GM18907 (cell line): Measurements from ENCODE around the gene PLAA.
A peak's percentile ranks its signal among the peaks of the same experiment; 100 is the strongest.

Source experiments
- ATAC-seq: cut with Tn5 transposase; IDR thresholded peaks from one replicate; pipeline ENCODE4 v1.9.1; 2021; ENCODE audit warnings: mild to moderate bottlenecking, moderate library complexity; ENCODE audit not compliant: unreplicated experiment

Gene PLAA

DNA sequence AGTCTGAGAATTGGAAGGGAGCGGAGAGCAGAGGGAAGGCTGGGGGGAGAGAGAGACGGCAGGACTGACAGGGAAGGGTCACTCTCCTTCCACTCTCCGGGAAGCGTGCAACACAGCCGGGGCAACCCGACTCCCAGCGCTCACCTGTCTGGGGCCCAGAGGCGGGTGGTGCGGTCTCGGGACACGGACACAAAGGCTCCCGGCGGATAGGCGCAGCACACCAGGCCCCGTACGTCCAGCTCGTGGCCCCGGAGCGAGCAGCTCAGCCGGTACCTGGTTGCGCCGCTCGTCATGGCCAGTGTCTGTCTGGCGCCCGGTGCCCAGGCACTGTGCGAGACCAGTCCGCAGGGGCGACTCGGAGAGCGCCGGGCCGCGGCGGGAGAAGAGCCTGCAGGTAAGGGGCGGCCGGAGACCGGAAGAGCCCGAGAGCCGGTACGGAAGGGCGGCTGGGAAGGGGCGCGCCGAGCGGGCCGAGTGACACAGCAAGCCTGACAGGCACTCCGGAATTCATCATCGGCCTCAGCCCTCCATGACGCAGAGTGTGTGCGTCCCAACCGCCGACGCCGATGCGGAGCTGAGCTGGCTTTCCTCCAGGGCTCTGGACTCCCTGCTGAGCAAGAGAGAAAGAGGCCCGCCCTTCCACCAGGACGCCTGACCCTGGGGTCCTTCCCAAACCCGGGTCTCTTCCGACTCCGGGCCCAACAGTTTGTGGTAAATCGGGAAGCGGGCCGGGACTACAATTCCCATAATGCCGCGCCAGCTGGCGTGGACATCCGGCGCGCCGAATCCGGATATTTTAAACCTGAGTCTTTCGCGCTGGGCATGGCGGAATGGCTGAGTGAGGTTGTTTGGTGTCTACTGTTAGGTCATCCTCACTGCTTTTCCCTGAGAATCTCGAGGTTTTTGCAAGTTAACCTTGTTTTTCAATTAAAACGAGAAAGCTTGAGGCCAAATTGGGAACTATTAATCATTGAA is at the start of gene PLAA:
TSS of gene PLAA (minus strand) at position 490 of the 975 bp plus-strand sequence. CDS start at position 293, 197 bp downstream.
- ATAC-seq = peak; percentile 99

DNA sequence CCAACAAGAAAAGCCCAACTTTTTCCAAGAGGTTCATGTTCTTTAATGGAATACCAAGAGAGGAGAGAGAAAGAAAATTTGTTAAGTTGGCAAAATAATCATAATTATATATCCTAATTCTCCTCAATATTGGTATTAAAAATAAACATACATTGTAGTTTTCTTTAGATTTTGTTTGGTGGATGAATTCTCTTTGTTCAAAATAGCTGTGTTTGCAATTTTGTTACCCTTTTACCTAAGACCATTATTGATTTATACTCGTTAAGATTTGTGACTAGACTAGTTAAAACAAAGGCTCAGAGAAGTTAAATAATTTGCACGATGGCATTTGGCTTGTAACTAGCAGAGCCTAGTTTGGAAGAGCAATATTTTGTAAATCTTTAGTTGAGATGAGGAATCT is 48.8 kb upstream of the PLAA start:
- no peak for ATAC-seq

DNA sequence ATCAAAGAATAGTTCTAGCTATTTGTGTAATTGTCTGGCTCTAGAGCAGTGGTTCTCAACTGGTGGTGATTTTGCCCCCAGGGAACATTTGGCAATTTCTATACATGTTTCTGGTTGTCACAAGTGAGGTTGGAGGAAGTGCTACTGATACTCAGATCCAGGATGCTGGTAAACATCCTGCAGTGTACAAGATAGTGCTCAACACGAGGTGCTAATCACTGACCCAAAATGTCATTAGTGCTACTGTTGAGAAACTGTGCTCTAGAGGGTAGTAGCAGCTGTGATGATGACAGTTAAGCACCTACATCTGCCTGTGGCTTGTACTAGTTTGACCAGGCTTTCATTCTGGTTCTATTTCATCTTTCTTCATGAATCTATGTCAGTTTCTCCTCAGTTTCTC is 36.3 kb upstream of the PLAA start:
- ATAC-seq = peak; percentile 77

DNA sequence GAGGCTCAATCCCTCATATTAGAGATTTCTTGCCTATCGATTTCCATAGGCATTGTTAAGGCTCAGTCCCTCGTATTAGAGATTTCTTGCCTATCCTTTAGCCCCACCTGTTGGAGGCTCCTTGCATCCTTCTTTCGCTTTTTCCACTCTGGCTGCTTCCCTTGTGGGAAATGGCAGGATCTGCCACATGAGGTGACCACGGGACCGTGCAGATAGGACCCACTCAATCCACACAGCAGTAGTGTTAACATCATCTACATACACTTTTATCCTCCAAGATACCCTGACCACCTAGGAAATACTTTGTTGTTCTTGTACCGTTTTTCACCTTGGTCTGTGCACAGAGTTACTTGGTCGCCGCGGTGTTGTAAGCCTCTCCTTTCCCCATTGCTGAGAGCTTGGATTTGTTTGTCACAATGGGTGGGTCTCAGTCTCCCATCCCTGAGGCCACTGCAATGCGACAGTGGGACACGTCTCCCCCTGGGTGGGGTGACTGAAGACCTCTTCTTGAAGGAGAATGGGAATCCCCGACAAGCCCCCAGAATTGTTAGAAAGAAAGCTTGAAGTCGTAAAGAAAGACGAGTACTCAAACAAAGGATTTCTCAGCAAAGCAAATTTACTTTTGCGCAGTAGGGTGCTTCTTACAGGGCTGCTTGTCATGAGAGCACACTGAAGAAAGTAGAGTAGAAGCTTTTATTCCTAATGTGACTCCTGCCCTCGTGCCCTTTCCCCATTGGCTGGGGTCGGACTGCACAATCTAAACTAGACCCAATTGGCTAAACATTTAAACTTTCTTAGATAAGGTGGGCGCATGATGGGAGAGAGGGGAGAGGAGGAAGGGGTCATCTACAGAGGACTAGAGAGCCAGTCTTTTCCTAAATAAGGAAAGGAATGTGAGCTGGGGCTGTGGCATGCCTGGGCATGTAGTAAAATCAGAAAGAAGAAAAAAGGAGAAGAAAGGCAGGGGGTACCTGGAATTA is 29.0 kb upstream of the PLAA start:
- ATAC-seq = no peak

DNA sequence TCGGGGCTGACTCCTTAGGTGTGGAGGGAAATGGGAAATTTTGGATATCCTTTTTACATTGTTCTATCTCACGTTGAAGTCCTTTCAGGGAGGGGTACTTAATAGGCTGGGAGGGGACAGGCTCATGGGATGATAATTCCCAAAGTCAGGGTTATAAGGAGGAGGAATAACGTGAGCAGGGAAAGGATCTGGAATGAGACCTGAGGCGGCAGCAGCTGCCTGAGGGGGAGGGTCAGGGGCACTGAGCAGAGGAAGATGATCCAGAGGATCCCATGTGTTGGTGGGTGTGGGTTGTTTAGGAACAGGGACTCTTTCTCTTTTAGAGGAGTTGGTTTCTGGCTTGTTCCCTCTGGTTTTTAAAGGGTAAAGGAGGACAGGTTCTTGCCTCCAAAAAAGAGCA is 27.9 kb upstream of the PLAA start:
- ATAC-seq = no peak

DNA sequence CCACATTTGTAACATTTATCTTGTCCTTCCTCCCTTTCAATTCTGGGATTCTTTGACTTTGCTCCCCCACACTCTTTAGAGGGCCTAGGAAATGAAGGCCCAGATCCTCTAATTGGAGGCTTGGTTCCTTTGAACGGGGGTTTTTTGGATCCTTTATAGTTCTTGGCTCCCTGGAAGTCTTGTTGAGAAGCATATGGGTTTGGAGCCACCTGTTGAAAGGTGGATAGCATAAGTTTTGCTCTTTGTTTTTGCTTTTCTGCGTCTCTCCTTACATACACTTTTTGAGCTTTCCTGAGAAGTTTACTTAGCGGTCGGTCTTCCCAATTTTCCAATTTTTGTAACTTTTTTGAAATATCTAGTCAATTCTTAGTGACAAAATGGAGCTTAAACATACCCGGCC is 26.9 kb upstream of the PLAA start:
- ATAC-seq = no peak

DNA sequence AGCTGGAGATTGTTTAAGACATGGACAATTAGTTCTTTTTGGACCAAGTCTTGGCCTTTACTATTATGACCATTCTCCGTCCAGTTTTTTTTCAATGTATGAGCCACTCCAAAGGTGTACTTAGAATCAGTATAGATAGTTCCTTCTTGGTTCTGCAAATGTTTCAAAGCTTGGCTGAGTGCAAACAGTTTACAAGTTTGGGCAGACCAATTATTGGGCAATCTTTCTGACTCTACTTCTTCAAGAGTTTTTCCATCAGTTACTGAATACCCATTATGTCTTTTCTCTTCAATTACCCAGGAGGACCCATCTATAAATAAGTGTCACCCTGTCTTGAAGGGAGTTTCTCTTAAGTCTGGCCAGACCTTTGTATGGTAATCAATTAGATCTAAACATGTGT is 24.7 kb upstream of the PLAA start:
- no peak for ATAC-seq

DNA sequence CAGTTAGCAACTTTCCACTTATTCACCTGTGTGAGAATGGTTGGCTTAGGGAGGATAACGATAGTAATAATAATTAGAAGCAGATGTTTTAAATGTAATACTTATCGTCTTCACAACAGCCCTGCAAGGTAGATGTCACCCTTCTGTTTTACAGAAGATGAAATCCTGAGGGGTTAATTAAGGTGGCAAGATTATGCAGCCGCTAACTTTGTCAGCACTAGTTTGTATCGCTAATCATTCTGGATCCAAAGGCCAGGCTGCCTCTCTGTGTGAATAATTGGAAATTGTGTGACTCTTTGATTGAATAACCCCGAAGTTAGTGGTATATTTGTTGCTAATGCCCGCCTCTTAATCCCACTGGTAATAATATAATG is 9.8 kb upstream of the PLAA start:
- ATAC-seq = no peak

DNA sequence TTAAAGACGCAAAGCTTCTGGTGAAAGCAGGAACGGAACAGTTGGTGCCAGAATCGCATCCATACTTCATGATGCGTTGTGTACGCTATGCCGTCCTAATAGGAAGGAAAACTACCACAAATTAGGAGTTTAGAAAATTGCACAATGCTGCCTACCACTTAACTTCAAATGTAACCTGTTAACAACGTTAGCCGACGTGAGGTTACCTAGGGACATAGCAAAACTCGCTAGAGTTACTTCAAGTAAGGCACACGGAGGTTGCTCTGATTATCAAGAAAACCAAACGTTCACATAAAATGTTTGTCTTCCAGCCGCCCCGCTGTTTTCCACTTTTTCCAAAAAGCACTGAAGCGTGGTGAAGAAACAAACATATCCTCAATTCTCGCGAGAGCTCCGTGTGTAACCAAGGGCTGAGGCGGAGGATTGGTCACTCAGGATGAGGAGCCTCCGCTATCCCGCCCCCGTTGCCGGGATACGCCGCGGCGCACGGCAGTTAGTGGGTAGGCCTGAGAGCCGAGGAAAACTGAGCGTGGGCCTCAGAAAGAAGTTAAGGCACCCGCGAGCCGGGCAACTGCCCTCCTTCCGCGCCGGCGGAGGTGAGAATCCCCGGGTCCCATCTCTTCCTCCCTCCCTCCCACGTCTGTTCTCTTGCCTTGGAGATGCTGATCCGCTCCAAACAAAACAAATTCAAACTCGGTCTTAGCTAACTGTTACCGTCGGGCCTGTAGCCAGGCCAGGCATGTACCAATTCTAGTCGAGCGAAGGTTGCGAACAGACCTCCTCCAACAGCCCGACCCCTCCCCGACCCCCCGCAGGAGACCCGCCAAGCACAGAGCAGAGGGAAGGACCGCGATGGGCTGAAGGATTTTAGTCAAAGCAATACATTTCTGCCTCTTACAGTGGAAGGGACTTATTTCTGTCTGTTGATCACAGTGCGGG is 9.1 kb upstream of the PLAA start, which contains the start of gene IFT74:
TSS of gene IFT74 (plus strand) at position 492 of the 939 bp plus-strand sequence. CDS start 5,556 bp downstream, outside the sequence.
- peak; percentile 99 for ATAC-seq

DNA sequence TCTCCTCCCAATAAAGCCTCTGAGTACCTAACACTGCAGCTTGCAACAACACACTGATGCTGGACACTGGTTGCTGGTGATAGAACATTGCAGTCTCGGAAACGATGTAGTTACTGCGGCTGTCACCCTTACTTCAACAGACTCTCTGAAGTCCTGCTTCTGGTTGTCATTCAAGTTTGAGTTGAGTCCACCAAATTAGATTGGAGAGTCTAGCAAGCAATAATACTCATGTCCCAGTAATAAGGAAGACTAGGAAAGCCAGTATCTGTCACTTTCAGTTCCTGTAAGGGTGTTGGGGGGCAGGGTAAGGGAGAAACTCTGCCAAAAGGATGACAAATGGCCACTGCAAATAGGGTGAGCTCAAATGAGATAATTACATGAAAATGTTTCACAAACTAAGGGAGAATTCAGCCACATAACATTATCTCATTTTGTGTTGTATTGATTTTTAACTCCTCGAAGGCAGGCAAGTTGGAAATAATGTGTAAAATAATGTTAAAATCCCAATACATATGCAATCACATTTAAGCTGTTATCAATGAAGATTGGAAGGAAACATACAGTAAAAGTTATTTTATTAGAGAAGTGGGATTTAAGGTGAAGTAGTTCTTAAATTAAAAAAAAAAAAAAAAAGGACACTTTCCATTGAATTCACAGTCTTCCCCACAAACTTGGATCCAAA is 8.3 kb upstream of the PLAA start:
- ATAC-seq = no peak

DNA sequence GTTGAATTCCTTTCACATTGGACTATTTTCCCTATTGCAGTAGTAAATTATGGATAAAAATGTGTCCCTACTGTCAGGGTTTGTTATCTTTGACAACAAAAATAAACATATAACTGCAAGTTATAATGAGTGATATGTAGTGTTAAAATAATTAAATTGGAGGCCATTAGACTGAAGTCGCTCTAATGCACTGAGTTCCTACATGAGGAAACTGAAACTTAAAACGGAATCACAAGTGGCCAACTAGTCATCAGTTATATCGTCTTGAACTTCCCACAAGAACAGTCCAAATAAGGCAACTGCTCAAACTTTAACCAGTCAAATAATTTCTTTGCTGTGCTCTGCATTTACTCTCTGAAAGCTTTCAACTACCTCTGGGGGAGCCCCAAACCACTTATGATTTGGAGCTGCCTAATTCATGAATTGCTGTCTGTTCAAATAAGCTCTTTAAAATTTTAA is 7.0 kb upstream of the PLAA start:
- no peak for ATAC-seq

DNA sequence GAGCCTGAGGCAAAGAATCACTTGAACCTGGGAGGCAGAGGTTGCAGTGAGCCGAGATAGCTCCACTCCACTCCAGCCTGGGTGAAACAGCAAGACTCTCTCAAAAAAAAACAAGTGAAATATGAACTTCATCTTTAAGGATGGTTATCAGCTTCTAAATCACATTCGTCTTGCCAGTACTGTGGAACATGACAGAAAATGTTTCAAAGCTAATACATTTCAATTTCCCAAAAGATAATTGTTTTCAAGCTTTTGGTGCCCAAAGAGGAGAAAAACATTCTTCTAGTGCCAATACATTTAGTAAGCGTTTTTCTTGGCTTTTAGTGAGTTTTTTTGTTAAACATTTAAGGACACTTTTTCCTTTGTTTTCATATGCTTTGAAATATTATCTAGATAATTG is 4.8 kb upstream of the PLAA start:
- no peak for ATAC-seq

DNA sequence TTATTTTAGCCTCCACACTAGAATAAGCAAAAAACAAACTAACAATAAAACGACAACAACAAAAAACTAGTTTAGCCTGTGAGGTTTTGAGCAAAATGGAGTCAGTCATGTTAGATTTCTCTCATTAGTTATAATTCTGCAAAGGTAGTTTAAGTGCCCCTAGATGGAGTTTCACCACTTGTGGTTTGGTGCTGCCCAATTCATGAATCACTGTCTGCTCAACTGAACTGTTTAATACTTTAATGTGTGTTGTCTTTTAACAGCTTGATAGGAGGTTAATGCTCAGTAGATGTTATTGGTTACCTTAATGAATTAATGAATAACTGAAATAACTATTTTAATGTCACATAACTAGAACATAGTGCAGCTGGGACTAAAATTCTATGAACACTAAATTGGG is 3.5 kb upstream of the PLAA start:
- no peak for ATAC-seq

DNA sequence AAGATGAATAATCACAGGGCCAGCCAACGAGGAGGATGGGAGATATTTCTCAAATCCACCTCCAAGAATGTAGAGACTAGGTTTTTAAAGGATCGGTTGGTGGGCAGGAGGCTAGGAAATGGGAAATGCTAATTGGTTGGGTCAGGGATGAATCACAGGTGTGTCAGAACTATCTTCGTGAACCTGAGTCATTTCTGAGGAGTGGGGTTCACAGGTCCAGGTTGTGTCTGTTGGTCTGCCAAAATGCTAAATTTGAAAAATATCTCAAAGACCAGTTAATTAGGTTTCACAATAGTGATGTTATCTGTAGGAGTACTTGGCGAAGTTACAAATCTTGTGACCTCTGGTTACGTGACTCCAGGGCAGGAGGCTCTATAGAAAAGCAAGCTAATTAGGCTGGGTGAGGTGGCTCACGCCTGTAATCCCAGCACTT is 2.6 kb upstream of the PLAA start:
- ATAC-seq = no peak

DNA sequence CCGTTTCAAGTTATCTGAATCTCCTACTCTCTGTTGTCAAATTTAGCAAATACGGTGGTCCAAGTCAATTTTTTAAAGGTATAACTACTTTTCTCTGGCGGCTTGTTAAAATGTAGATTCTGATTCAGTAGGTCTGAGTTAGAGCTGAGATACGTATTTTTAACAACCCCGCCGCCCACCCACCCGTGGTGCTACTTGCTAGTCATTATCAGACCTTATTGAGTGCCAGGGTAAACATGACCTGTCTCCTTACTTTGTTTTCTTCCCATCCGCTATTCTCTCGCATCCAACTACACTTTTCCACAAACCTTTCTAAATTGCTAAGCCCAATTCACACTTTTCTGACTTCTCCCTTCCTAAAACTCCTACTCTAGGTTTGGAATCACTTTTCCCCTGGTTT is 694 bp upstream of the PLAA start:
- no peak for ATAC-seq

DNA sequence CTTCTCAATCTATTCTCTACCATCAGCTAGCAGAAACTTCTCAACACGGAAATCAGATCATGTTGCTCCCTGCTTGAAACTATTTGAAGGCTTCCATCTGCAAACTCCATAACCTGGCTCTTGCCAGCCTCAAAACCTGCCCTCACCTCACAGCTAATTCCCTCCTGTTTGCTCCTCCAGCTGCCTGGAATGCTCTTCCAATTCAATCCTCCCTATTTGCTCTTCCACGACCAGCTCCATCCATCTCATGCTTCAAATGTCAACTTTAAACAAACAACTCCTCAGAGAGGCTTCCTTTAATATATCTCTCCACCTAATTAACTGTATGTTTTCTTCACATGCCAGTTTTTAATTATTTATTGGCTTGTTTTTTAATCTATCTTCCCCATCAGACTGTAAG is 1.5 kb downstream of the PLAA start:
- ATAC-seq = no peak

DNA sequence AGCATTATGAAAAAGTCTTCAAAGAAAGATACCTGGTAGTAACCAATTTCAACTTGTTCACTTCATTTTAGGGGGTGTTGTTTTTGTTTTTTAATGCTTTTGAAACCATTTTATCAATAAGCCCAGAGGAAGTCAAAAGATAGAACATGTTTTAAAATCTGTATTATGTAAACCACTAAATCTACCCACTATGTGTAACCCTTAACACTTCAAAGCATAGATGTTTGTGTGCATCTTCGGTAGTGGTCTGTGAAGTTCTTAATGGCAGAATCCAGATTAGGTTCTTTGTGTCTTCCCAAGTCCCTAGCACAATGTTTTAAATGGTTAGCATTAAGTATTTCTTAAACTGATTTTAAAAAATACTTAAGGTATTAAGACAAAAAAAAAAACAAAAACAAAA is 6.3 kb downstream of the PLAA start:
- ATAC-seq = no peak

DNA sequence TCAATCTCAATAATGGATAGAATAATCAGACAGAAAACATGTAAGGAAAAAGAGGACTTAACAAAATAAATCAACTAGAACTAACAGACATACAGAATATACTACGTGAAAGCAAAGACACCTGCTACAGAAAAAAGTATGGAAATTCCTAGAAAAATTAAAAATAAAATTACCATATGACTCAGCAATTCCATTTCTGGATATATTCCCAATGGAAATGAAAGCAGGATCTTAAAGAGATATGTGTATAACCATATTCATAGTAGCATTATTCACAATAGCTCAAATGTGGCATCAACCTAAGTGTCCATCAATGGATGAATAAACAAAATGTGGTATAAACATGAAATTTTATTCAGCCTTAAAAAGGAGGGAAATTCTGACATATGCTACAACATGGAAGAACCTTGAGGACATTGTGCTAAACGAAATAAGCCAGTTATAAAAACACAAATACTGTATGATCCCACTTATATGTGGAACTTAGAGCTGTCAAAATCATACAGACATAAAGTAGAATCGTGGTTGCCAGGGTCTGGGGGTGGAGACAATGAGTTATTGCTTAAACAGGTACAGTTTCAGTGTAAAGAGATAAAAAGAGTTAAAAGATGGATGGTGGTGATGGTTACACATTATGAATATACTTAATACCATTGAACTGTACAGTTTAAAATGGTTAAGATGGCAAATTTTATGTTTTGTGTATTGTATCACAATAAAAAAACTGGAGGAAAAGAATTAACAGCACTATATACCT is 6.9 kb downstream of the PLAA start:
- no peak for ATAC-seq

DNA sequence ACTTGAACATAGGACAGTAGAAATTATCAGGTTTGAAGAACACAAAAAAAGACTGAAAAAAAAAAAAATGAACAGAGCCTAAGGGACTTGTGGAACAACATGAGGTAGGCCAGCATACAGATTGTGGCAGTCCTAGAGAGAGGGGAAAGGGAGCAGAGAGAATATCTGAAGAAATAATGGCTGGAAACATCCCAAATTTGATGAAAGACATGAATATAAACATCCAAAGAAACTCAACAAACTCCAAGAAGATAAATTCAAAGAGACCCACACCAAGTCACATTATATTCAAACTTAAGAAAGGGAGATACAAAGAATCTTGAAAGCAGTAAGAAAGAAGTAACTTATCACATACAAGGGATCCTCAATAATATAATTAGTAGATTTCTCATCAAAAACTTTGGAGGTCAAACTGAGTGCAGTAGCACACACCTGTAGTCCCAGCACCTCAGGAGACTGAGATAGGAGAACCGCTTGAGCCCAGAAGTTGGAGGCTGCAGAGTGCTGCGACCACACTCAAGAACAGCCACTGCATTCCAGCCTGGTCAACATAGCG is 9.1 kb downstream of the PLAA start:
- no peak for ATAC-seq
